ENCODE measurements around the gene CALM3.

Gene CALM3

DNA sequence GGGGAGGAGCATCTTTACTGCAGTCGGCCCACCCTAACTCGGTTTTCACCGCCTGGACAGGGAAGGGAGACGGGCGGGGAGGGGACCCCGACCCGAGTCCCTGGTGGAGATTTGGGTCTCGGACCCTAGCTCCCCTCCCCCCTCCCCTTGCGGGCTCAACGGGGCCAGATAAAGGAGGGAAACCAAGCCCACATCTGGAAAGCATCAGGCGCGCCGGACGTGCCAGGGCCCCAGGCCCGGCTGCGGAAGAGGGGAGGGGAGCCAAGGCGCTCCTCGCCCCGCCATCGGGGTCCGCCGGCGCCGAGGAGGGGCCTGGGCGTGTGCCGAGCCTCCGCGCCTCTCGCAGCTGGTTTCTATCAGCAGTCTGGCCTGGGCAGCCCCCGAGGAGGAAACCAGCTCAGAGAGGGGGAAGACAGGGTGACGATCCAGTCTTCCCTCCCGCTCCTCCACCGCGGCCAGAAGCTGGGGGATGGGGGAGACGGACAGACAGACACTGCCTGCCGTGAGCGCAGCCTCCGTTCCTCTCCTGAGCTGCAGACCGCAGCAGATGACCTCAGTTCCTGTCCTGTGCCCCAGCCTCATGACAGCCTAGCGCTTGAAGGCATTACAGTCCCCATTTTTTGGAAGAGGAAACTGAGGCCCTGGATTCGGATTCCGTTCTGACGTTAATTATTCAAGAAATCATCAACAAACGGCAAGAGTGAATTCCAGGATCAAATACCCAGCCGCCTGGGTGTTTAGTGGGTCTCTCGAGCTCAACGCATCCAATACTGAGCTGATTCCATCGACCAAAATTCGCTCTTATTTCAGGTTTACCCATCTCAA, 38.4 kb downstream of the CALM3 start:
- no peak for DNase-seq

DNA sequence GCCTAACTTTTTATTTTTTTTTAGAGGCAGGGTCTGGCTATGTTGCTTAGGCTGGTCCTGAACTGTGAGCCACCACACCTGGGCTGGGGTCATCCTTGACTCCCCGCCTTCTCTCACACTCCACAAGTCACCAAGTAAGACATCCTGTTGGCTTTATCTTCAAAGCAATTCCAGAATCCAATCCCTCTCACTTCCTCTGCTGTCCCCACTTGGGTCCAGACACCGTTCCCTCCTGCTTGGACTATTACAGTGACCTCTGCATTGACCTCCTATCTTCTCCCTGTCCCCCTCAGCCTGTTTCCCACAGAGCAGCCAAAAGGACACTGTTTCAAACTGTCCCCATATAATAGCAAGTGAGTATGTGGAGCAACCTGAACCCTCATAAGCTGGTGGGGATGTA, 39.5 kb downstream of the CALM3 start:
- DNase-seq, result no peak

DNA sequence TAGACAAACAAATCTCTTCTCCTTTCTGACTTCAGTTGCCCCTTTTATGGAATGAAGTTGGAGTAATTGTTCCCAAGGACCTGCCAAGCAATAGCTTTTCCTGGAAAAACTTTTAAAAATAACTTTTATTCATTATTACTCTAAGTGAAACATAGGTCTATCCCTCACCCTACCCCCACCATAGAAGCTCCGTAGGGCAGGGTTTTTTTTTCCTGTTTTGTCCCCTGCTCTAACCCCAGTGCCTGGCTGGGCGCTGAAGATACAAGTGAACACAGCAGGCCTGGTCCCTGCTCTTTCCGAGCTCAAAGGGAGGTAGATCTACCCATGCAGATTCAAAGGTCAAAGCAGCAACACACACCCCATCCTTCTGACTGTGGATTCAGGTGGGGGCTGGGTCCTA, 43.6 kb downstream of the CALM3 start:
- no peak for DNase-seq

DNA sequence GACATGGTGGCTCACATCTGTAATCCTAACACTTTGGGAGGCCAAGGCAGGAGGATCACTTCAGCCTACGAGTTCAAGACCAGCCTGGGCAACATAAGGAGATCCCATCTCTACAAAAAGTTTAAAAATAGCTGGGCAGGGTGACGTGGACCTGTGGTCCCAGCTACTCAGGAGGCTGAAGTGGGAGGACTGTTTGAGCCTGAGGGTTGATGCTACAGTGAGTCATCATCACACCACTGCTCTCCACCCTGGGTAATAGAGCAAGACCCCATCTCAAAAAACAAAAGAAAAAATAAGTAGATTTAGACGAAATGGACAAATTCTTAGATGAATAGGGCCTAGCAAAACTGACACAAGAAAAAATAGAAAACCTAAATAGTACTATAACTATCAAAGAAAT, 45.3 kb downstream of the CALM3 start:
- DNase-seq, result no peak

DNA sequence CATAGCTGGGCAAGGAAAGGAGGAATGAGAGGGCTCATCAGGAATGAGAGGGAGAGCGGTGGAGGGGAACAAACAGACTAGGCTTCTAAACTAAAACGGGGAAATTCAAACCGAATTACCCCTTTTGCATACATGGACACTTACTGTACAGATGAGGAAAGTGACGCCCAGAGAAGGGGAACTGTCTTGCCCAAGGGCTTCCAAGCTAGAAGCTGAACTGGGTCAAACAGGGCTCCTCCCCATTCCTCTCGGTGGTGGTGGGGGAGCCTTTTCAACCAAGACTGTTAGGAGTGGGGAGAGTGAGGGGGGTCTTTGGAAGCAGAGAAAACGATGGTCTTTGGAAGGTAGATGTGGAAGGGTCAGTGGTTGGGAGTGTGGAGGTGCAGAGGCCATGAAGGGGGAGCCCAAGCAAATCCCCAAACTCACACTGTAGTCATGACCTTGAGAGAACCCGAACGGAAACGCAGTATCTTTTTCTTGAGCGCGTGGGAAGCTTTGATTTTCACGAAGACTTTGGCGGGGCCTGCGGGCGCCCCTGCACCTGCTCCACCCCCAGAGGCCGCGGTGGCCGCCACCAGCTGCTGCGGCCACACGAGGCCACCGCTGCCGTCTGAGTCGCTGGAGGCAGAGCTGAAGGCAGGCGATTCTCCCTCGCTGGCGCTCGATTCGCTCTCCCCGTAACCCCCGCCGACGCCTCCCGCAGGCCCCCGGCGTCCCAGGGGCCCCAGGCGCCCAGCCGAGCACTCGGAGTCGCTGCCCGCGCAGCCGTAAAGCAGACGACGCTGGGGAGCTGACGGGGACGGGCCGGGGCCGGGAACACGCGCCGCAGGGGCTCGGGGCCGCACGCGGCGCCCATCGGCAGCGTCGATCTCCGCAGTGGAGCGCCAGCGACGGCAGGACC, 47.2 kb downstream of the CALM3 start:
- no peak for DNase-seq

DNA sequence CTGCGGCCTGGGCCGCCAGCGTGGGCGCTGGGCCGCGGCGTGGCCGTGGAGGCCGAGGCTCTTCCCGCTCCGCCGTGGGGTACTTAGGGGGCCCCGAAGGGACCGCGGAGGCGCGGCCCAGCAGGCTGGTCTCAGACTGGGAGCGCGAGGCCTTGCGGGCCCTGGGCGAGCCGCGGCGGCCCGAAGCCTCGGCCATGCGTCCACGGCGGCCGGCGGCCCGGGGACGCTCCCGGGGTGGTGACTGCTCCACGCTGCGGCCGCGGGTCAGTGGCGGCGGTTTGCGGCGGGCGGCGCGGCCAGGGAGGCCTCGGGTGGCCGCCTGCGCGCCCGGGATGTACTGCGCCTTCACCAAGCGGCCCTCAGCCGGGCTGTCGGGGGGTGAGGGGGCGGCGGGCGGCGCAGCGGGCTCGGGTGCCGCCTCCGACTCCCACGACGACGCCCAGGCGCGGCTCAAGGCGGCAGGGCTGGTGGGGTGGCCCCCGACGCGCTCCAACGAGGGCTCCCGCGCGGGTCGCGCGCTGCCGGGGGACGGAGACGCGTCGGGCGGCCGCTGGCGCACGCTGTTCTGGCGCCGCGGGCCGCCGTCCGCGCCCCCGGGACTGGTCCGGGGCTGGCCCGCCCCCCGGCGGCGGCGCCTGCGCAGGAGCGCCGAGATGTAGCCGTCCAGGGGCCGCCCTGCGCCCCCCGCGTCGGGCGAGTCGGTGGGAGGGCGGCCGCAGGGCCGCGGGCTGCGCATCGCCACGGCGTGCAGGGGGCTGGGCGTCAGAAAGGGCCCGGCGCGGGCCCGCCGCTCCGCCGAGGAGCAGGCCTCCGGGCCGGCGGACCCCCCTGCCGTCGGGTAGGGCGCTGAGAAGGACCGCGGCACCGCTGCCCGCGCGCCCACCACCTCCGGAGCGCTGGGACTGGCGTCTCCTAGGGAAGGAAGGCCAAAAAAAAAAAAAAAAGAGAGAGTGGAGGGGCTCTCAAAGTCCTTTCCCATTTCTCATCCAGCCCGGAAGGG, 48.1 kb downstream of the CALM3 start:
- DNase-seq, result no peak

DNA sequence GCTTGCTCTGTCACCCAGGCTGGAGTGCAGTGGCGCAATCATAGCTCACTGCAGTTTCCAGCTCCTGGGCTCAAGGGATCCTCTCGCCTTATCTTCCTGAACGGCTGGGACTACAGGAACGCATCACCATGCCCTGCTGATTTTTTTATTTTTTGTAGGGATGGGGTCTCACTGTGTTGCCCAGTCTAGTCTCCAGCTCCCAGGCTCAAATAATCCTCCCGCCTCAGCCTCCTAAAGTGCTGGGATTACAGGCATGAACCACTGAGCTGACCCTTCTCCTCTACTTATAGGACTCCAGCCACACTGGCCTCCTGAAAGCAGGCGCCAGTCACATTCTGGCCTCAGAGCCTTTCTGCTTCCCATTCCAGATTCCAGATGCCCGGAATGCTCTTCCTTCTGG, 49.3 kb downstream of the CALM3 start:
- no peak for DNase-seq

DNA sequence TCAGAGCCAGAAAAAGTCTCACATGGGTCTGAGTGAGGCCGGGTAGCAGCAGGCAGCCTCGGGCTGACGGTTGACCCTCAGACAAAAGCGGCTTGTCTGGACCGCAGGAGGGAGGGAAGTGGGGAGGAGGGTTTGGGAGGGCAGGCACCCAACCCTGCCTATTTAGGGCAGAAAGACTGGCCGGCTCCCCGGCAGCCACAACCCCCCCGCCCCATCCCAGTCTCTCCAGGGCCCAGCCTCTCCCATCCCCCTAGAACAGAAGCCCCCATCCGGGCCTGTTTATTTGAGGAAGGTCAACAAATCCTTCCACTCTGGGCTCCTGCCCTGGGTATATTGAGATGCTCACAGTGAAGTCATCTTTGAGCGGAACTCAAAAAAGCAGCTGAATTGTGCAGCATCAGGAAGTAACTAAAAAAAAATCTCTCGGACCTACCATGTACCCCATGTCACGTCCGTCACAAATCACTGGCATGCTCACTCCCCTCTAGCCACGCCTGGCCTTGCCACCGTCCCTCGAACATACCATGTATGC, 53.6 kb downstream of the CALM3 start:
- no peak for DNase-seq

DNA sequence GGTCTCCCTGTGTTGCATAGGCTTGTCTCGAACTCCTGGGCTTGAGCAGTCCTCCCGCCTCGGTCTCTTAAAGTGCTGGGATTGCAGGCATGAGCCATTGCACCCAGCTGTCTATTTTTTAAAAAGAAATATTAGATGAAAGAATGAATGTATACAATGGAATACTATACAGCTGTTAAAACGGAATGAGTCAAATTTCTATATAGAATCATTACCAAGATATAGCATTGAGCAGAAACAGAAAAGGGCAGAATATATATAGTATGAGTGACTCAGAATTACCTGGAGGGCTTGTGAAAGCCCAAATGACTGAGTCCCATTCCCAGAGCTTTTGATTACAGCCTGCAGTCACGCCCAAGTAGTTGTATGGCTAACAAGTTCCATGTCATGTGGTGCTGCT, 55.4 kb downstream of the CALM3 start:
- no peak for DNase-seq

DNA sequence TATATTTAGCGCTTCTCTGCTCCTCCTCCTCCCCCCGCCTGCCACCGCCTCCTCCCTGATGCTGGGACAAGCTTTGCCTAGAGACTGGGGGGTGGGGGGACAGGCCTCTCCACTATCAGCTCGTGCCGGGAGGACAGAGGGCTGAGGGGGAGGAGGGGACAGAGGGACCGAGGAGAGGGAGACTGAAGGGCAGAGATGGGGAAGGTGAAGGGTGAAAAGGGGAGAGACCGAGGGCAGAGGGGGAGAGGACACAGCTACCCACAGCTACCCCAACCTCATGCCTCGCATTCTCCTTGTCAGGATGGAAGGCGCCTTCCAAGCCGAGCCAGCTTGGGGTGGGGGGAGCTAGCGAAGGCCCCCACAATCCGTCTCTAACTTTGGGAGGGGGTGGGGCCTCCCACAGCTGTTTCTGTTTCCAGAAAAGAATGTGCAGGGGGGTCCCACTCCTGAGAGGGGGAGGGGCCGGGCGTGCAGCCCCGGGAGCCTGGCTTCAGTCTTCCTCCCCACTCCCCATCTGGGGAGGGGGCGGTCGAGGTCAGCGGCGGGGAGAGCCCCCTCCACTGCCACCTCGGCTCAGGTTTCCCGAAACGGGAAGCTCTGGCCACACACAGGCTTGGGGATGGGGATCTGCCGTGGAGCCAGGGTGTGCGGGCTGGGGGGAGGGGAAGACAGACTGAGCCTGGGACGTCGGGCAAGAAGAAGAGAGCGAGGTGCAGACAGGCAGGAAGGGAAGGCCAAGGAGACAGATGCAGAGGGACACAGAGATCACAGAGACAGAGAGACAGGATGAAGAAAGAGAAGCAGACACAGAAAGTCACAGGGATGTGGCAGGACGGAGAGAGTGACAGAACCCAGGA, 58.2 kb downstream of the CALM3 start:
- no peak for DNase-seq

DNA sequence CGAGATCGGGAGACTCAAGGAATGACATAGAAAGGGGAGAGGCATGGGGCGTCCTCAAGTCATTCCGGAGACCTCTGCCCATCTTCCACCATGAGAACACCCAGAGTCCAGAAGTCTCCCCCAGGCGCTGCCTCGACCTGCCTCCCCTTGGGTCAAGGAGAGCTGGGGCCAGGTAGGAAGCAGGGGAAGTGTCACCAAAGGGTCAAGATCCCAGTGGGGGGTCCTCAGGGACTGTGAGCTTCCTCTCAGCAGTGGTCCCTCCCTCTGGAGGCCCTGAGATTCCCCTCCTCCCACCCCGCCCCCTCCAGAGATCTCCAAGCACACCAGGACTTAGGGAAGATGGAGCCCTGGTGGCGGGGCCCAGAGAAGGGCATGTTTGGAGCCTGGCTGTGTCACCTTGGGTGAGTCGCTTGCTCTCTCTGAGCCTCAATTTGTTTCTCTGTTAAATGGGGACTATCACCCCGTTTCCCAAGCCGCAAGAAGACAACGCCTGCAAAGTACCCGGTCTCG, 58.9 kb downstream of the CALM3 start:
- DNase-seq, result no peak

Measured in stimulated activated CD4-positive, alpha-beta T cell treated with anti-CD3 and anti-CD28 coated beads, Interleukin-2, amount 100 ng/mL, for 48 hours (primary cell).